Measurements from ENCODE around the gene PARS2. TPM values are rescaled to one million over a fixed set of nuclear protein-coding genes. Genes with fewer than 3 reads are reported as not detected.

Gene PARS2
- total and polyA plus RNA-seq, 2 experiments from 2014 or later, result 5.9 to 13.6 TPM

GRCh38 chr1:54738244-54738643, 26.1 kb downstream of the PARS2 start:
- H3K36me3 ChIP-seq (ENCODE audit: insufficient read depth), result peaks cover 16% of the 10 kb centered on the region
- Mint-ChIP-seq H3K9me3 (no peaks in the 10 kb centered on the region), H3K27ac (no peak overlapping the region), H3K27me3 (ENCODE audit: insufficient read depth, low read depth, poor library complexity) (peaks cover 4% of the 10 kb centered on the region), H3K36me3 (ENCODE audit: low read depth) (peaks cover 63% of the 10 kb centered on the region), H3K4me1 (no peaks in the 10 kb centered on the region; the same call in 2 of the 3 replicates), H3K4me3 (no peak overlapping the region)
- TF ChIP-seq REST (IDR thresholded peaks at IDR 0.05; ENCODE audit: unreplicated experiment) (no peak), CTCF (conservative IDR thresholded peaks at IDR 0.05; ENCODE audit: low read depth in 2 of 2) (no peak), EZH2 (IDR thresholded peaks at IDR 0.05; ENCODE audit: low read depth, unreplicated experiment) (no peak), JUNB (IDR thresholded peaks at IDR 0.05; ENCODE audit: unreplicated experiment) (no peak), ZNF114 (CRISPR knock-in tag; IDR thresholded peaks at IDR 0.05) (no peak), STAT1 (IDR thresholded peaks at IDR 0.05; ENCODE audit: unreplicated experiment) (no peak), ETS1 (IDR thresholded peaks at IDR 0.05) (no peak), EZH2phosphoT487 (IDR thresholded peaks at IDR 0.05; ENCODE audit: unreplicated experiment) (no peak), ZNF462 (CRISPR knock-in tag; IDR thresholded peaks at IDR 0.05) (no peak), NANOG (IDR thresholded peaks at IDR 0.05; ENCODE audit: borderline replicate concordance) (no peak), CREB1 (CRISPR knock-in tag; IDR thresholded peaks at IDR 0.05; ENCODE audit: low read depth) (no peak), ZNF331 (CRISPR knock-in tag; IDR thresholded peaks at IDR 0.05; ENCODE audit: low read depth) (no peak), POLR2AphosphoS5 (IDR thresholded peaks at IDR 0.05; ENCODE audit: low read depth) (no peak)
- no peaks in the 10 kb centered on the region for H3F3A ChIP-seq (replicated peaks; ENCODE audit: low read depth)
- no peak overlapping the region for H2AFZ ChIP-seq
- H3K4me3 ChIP-seq, result no peak overlapping the region
- ATAC-seq, result no peak
- H3K4me1 ChIP-seq (ENCODE audit: insufficient read depth), result no peaks in the 10 kb centered on the region
- no peak overlapping the region for H3K27ac ChIP-seq (ENCODE audit: low read depth)
- H3K4me2 ChIP-seq, result no peak overlapping the region
- no peaks in the 10 kb centered on the region for H3K79me2 ChIP-seq (replicated peaks; ENCODE audit: insufficient read depth)
- DNase-seq (ENCODE audit: low spot score), result no peak
- no peaks in the 10 kb centered on the region; the same call in none of the 2 replicates for H4K20me1 ChIP-seq (replicated peaks; ENCODE audit: insufficient read depth)
- no peaks in the 10 kb centered on the region for H3K9me2 ChIP-seq (ENCODE audit: insufficient read depth)
- no peaks in the 10 kb centered on the region for H3K27me3 ChIP-seq (ENCODE audit: insufficient read depth)

All from GM23338 (cell line).